GM10847 (cell line): ENCODE measurements around the gene CPHXL2.

ENCODE experiments used
- POLR2A ChIP-seq: IDR thresholded peaks from 2 replicates; pipeline ENCODE4 v1.6.1; 2011; ENCODE audit not compliant: insufficient read length; ENCODE audit errors: extremely low read depth

Gene CPHXL2

DNA sequence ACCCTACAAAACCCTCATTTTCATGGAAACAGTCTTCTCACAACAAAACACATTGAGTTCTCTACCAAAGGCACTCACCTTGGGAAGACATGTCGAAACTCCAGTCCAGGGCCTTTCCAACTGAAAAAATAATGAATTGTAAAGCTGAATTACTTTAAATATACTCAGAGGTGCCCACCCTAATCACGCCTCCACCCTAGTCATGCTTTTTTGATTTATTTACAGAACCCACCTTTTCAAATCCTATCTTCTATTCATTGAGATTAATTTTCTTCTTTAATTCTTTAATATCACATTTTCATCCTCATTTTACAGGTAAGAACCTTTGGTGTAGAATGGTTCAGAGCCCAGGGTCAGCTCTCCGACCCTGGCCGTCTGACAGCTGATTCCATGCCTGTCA, at the start of gene CPHXL2:
CPHXL2 (minus strand) TSS at position 101 of the 400 bp plus-strand sequence; CDS start at position 91, 10 bp downstream.
- TF ChIP-seq POLR2A = no peak

DNA sequence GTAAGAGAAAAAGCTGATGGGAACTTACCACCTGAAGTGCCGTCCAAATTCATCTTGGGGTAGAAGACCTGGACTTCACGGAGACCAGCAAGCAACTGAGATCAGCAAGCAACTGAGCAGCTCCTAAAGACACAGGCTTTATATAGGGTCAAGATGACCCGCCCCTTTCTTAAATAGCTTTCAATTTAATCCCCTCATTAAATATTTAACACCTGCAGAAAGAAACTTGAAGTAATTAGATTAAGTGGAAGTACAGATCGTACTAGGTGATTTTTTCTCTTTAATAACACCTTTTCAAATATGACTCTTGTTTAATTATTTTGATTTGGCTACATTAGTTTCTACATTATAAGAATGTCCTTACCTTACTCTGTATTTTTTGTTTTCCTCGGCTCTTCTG, 49.6 kb upstream of the CPHXL2 start, which contains the start of gene CPHXL:
CPHXL (minus strand) TSS at position 101 of the 400 bp plus-strand sequence; CDS start at position 53, 48 bp downstream.
- no peak for TF ChIP-seq POLR2A

DNA sequence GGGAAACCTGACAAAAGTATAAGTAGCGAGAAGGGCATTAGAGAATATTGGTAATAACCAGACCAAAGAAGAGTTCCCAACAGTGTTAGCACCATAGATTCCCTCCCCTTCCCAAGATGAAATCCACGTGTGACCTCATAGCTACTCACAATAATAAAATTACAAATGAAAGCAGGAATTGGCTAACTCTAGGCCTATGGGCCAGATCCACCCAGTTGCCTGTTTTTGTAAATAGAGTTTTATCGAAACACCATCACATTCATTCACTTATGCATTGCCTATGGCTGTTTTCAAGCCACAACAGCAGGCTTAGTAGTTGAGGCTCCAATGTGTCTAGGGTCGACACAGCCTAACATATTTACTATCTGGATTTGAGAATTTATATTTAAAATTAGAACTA, 41.6 kb upstream of the CPHXL2 start:
- no peak for TF ChIP-seq POLR2A

DNA sequence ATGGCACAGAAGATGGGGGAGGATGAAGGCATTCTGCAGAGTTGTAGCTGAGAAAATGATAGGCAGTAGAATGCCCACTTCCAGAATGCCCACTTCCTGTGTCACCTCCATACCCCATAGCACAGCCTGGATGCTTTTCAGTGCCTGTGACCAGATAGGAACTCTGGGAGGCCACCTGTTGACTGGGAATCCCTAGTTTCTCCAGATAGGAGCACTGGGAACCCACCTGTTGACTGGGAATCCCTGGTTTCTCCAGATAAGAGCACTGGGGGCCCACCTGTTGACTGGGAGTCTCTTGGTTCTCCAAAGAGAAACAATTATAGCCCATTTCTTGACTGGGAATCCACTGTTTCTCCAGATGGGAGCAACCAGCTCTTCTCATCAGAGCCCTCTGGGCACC, 37.9 kb upstream of the CPHXL2 start:
- no peak for TF ChIP-seq POLR2A

DNA sequence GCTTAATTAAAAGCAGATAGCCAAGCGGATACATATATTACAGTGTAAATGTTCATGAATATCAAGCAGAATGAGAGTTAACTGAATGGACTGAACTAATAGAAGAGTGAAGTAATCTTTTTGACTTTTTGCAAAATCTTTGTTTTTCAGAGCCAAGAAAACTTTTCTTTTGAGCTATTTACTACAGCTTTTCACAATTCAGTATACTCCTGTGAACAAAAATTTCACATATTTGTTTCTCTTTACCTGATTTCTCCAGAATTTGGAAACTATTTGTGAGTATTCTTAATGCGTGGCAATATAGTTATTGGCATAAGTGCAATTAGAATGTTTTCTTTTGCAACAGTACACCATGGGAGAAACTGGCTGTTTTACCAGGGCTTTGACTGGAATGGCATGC, 33.5 kb upstream of the CPHXL2 start:
- no peak for TF ChIP-seq POLR2A

DNA sequence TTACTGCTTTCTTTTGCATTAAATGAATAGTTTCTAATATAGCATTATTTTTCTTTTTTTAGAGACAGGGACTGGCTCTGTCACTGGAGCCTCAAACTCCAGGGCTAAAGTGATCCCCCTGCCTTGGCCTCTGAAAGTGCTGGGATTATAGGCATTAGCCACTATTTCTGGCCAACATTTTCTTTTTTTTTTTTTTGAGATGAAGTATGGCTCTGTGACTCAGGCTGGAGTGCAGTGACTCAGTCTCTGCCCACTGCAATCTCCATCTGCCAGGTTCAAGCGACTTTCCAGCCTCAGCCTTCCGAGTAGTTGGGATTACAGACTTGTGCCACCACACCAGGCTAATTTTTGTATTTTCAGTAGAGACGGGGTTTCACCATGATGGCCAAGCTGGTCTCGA, 26.5 kb upstream of the CPHXL2 start:
- no peak for TF ChIP-seq POLR2A

DNA sequence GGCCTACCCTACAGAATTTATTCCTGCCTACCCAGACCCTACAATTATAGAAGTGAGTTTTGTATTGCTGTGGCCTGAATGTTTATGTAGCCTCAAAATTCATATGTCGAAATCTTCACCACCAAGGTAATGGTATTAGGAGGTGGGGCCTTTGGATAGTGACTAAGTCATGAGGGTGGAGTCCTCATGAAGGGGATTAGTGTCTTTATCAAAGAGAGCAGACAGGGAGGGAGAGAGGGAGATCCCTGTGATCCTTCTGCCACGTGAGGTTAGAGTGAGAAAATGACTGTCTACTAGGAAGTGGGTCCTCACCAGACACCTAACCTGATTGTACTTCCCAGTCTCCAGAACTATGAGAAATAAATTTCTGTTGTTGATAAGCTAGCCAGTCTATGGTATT, 25.4 kb upstream of the CPHXL2 start:
- TF ChIP-seq POLR2A = no peak

DNA sequence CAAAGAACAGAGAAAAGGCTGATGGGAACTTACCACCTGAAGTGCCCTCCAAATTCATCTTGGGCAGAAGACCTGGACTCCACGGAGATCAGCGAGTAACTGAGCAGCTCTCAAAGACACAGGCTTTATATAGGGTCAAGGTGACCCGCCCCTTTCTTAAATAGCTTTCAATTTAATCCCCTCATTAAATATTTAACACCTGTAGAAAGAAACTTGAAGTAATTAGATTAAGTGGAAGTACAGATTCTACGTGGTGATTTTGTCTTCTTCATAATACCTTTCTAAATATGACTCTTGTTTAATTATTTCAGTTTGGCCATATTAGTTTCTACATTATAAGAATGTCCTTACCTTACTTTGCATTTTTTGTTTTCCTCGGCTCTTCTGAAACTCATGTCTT, 24.6 kb upstream of the CPHXL2 start, which contains the start of gene DUXB:
DUXB (minus strand) TSS at position 101 of the 400 bp plus-strand sequence; CDS start at position 58, 43 bp downstream.
- no peak for TF ChIP-seq POLR2A

DNA sequence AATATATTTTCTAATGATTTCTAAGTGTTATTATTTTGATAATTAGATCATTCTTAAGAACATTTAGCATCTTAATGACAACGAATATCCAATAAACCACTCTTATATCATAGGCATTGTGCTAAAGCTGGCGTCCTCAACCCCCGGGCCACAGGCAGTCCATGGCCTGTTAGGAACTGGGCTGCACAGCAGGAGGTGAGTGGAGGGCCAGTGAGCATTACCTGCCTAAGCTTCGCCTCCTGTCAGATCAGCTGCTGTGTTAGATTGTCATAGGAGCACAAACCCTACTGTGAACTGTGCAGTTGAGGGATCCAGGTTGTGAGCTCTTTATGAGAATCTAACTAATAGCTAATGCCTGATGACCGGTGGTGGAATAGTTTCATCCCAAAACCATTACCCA, 20.8 kb upstream of the CPHXL2 start:
- no peak for TF ChIP-seq POLR2A

DNA sequence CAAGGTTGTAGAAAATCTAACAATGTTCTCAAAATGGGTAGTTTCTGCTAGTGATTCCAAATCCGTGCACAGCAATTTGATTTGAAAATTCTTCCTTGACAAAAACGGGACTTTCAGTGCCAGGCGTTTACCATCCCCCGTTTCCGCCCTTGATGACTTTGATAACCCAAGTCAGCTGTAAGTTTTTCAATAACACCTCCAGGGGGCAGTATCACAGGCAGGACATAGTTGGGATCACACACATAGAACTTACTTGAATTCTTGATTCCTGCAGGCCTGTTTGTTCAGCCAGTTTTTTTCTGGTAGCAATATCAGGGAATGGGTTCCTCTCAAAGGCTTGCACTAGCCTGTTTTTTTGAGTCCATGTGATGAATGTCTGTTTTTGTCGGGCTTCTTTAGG, 18.9 kb upstream of the CPHXL2 start:
- TF ChIP-seq POLR2A = no peak

DNA sequence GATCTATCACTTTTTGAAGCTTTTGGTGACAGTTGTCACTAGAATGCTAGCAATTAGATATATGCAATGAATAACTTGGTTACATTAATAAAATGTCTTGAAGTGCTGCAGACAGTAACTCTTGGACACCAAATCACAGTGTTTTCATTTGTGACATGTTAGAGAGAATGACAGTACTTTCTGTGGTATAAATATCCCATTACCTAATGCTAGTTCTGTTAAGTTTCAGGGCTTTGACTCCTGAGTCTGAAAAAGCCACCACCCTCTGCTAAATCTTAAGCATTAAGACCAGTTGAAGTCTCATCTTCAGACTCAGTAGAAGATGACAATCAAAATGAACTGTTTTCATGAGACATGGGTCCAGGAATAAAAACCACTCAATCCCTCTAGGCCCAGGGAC, 10.6 kb upstream of the CPHXL2 start:
- TF ChIP-seq POLR2A = no peak

DNA sequence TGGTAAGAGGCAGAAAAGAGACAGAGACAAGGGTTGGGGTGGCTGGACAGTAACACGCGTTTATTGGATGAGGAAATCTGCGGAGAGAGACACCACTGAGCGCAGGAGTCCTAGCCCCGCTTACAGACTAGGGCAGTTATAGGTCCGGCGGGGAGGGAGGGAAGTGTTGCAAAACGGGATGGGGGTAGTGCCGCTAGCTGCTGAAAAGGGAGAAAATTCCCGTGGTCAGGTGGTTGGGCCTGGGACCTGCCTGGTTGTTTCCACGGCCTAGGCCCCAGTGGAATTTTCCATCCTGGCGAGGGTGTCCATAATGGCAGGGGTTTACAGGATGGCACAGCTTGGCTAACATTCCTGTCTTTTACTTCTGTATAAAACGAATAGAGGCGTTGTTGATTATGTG, 5.5 kb upstream of the CPHXL2 start:
- TF ChIP-seq POLR2A = no peak

DNA sequence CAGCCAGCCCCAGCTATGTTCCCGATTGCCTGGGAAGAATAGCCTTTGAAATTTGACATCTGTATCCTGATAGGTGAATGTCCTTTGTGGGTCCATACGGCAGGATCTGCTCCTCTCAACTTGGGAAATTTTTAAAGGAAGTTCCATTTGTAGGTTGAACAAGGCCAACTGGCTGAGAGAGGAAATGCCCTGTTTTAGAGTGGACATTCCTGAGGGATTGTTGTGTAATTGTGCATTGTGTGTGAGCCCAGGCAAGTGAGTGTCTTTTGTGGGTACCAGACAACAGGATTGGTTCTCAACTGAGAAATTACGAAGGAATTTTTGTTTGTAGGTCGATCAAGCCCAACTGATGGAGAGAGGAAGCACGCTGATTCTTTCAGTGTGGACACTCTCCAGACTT, 2.6 kb upstream of the CPHXL2 start:
- no peak for TF ChIP-seq POLR2A

DNA sequence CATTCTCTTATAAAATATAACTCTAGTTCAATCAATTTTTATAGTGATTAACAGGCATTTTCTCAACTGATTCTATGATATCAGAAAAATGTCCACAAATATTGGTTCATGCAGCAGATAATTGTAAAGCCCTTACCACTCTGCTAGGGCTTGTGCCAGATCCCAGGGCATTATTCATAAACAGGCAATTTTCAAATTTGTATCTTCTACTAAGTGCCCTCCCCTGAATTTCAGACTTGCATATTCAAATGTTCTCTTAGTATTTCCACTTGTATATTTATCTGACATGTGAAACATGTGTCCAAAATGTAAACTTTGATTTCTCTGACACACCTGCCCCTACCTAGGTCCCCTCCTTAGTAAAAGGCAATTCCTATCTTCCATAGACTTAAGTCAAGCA, 9.3 kb downstream of the CPHXL2 start:
- no peak for TF ChIP-seq POLR2A

DNA sequence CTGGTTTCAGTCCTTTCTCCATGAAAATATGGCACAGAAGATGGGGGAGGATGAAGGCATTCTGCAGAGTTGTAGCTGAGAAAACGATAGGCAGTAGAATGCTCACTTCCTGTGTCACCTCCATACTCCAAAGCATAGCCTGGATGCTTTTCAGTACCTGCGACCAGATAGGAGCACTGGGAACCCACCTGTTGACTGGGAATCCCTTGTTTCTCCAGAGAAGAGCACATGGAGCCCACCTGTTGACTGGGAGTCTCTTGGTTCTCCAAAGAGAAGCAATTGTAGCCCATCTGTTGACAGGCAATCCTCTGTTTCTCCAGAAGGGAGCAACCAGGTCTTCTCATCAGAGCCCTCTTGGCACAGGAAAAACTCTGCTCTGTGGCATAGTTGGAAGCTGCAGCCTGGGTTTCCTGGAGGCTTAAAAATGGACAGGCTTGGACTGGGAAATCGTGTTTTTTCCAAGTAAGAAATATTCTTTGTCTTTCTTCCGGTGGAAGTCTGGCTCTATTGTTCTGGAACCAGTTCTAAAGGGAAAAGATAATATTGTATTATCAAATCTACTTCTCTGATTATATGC, 16.0 kb downstream of the CPHXL2 start:
- no peak for TF ChIP-seq POLR2A

DNA sequence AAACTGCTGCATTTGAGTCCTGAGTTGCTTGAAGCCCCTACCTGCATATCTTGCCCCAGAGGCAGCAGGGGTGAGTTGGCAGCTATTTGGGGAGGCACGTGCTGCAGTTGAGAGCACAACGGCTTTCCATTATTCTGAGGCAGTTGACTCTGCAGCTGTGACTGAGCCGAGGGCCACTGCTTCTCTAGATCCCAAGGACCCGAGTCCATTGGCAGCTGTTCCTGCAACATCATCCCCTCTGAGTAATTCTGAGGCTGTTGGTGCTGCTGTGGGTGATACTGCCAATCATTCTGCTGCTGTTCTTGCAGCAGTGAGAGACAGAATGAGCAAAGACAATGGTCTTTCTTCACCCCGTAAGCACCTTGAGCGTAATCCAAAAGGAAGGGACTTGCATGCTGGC, 16.5 kb downstream of the CPHXL2 start:
- TF ChIP-seq POLR2A = no peak

DNA sequence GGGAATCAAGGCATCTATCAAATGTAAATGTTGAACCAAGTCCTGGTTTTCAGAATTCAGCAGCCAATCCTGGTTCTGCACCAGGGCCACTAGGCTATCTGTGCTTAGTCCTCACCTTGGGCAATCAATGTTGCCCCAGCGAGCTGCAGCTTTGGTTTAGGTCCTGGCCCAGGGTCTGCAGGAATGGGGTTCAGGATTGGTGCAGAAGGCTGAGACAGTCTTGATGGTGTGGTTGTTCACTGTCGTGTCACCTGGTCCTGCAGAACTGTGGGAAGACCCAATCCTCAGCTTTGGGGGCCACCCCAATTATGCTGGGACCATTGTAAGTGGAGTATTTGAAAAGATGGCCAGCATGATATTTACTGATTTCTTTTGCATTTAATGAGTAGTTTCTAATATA, 18.6 kb downstream of the CPHXL2 start:
- no peak for TF ChIP-seq POLR2A
